HFFc6 (cell line): Measurements from ENCODE around the gene LRCH2. TPM values are rescaled to one million over a fixed set of nuclear protein-coding genes. Genes with fewer than 3 reads are reported as not detected.

Experiments used
- DNase-seq: peaks from one replicate; pipeline ENCODE4 v3.0.0-alpha.2; 2018
- H3K27ac Mint-ChIP-seq: 2 replicates; pipeline ENCODE4 v1.8.0; 2020; ENCODE audit warnings: mild to moderate bottlenecking, mixed read lengths
- H3K27me3 Mint-ChIP-seq: 2 replicates; pipeline ENCODE4 v1.8.0; 2021; ENCODE audit warnings: mild to moderate bottlenecking, moderate library complexity, mixed read lengths; ENCODE audit not compliant: insufficient read depth
- H3K36me3 Mint-ChIP-seq: 2 replicates; pipeline ENCODE4 v1.8.0; 2021; ENCODE audit warnings: low read depth, mixed read lengths
- H3K4me1 Mint-ChIP-seq: 2 replicates; pipeline ENCODE4 v1.8.0; 2020; ENCODE audit warnings: low read depth, mixed read lengths
- H3K4me3 Mint-ChIP-seq: 2 replicates; pipeline ENCODE4 v1.8.0; 2020; ENCODE audit warnings: mild to moderate bottlenecking, moderate library complexity, mixed read lengths
- H3K9me3 Mint-ChIP-seq: 2 replicates; pipeline ENCODE4 v1.8.0; 2020; ENCODE audit warnings: mild to moderate bottlenecking, mixed read lengths
- total RNA-seq, 6 experiments: library from RNA; stranded (reverse); fragmentation: NEBNext Ultra II Directional; extraction: Animal tissue kit (Norgen Biotek cat#: 25700); gene quantifications; 2 replicates in 1 of 6; 3 replicates in 5 of 6; pipeline ENCODE4 v1.2.3, GENCODE V29; 2021
- TF ChIP-seq, protein P1 (sequence below): fragments of 200-600 bp; sonication (generic); IDR thresholded peaks from 2 replicates; pipeline ENCODE4 v1.5.0; 2021; ENCODE audit warnings: antibody characterized with exemption, mild to moderate bottlenecking

The LRCH2 gene
- total RNA-seq, 6 experiments from 2014 or later: 5.7 to 8.9 (median 7.0) TPM

DNA sequence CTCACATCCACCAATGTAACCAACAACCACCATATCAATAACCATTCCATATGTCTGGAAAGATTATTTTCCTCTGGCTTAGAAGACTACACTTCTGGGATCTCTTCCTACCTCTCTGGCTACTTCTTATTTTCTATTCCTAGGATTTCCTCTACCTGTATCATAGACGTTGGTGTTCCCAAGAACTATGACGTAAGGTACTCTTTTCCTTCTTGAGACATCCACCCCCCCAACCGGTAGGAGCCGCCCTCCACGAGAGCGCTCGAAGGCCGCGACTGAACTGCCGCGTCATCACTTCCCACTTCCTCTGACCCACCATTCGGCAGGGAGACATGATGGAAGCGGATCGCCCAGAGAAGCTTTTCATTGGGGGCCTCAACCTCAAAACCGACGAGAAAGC lies 44.8 kb downstream of the LRCH2 start, which contains the start of gene RBMXL3:
TSS of gene RBMXL3 (plus strand) at position 301 of the 400 bp plus-strand sequence. CDS start at position 333, 32 bp downstream.
- TF ChIP-seq, protein P1, sequence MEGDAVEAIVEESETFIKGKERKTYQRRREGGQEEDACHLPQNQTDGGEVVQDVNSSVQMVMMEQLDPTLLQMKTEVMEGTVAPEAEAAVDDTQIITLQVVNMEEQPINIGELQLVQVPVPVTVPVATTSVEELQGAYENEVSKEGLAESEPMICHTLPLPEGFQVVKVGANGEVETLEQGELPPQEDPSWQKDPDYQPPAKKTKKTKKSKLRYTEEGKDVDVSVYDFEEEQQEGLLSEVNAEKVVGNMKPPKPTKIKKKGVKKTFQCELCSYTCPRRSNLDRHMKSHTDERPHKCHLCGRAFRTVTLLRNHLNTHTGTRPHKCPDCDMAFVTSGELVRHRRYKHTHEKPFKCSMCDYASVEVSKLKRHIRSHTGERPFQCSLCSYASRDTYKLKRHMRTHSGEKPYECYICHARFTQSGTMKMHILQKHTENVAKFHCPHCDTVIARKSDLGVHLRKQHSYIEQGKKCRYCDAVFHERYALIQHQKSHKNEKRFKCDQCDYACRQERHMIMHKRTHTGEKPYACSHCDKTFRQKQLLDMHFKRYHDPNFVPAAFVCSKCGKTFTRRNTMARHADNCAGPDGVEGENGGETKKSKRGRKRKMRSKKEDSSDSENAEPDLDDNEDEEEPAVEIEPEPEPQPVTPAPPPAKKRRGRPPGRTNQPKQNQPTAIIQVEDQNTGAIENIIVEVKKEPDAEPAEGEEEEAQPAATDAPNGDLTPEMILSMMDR: no peak
- DNase-seq: no peak
- Mint-ChIP-seq H3K4me1 (peaks cover 6% of the 10 kb centered on the region; the same call in 1 of the 2 replicates), H3K36me3 (no peaks in the 10 kb centered on the region), H3K4me3 (no peak within 1 kb of the TSS), H3K27me3 (no peaks in the 10 kb centered on the region), H3K9me3 (peaks cover 5% of the 10 kb centered on the region; the same call in 1 of the 2 replicates), H3K27ac (no peak within 1 kb of the TSS)

DNA sequence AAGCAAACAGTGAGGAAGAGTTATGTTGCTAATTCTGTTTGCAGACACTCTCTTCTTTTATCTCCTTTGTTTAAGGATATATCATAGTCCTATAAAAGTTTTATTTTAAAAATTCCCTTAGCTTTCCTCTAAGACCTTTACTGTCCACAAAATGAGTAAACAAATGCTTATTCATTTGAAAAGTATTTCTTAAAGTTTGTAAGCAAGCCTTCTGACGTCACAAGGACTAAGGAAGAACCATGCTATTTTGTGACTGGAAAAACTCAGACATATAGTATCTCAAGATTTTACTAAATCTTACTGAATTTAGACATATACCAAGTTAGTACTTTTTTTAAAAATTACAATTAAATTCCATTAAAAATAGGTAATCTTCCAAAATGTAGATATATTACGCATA lies 49.9 kb downstream of the LRCH2 start:
- peaks cover 1% of the 10 kb centered on the region; the same call in 1 of the 2 replicates for H3K9me3 Mint-ChIP-seq
- no peak overlapping the region for H3K27ac Mint-ChIP-seq
- TF ChIP-seq, protein P1: no peak
- H3K4me1 Mint-ChIP-seq: peaks cover 22% of the 10 kb centered on the region
- H3K27me3 Mint-ChIP-seq: no peaks in the 10 kb centered on the region
- peak; percentile 27 for DNase-seq
- no peaks in the 10 kb centered on the region for H3K36me3 Mint-ChIP-seq
- no peak overlapping the region for H3K4me3 Mint-ChIP-seq

DNA sequence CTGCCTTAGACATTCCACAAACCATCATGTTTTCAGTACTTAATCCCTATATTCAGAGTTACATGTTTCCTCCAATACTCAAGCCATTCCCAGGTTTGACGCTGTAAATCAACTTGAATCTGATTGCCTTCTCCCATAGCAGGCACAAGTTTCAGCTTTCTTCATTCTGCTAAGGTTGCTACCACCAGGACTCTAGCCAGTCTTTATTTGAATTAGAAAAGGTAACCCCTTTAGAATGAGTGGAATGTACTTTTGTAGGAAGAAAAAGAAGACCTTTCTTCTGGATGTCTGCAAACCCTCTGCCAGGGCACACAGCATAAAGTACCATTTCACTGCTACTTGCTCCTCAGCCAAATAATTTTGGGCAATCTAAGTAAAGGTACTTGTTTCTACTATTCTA lies 55.4 kb downstream of the LRCH2 start:
- Mint-ChIP-seq H3K27ac (no peak overlapping the region), H3K36me3 (no peaks in the 10 kb centered on the region), H3K27me3 (no peaks in the 10 kb centered on the region), H3K4me1 (peaks cover 23% of the 10 kb centered on the region), H3K9me3 (no peaks in the 10 kb centered on the region), H3K4me3 (no peak overlapping the region)
- no peak for DNase-seq
- TF ChIP-seq, protein P1: no peak

DNA sequence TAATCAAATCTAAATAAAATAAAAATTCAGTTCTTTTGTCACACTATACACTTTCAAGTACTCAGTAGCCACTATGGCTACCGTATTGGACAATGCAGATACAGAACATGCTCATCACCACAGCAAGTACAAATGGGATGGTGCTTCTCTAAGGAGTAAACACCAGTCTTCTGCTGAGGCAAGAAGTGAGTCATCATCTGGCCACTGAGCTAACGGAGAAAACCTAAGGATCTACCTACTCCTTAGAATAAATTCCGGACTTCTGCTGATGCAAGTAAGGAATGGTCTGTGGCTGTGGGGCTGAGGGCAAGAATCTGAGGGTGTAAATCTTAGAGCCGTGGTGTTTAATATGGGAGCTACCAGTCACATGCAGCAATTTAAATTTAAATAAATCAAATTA lies 56.0 kb downstream of the LRCH2 start:
- no peaks in the 10 kb centered on the region for H3K36me3 Mint-ChIP-seq

DNA sequence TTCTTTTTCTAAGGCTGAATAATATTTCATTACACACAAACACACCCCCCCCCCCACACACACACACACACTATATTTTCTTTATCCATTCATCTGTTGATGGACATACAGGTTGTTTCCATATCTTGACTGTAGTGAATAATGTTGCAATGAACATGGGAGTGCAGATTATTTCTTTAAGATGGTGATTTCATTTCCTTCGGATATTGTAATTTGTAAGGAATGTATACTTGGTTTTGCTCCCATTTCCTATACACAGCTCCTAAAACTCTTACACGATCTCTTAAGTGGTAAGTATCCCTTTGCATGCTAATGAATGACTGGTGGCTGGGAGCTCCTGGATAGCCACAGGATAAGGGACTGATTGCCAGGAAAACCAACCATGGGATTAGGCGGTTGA lies 59.3 kb downstream of the LRCH2 start:
- no peak overlapping the region for H3K4me3 Mint-ChIP-seq
- no peak for DNase-seq
- H3K4me1 Mint-ChIP-seq: peaks cover 13% of the 10 kb centered on the region
- no peaks in the 10 kb centered on the region for H3K9me3 Mint-ChIP-seq
- TF ChIP-seq, protein P1: no peak
- H3K36me3 Mint-ChIP-seq: no peaks in the 10 kb centered on the region
- H3K27ac Mint-ChIP-seq: peak overlapping the region; percentile 65
- H3K27me3 Mint-ChIP-seq: no peaks in the 10 kb centered on the region

More for the DNA sequence above, 56.0 kb downstream of the LRCH2 start:
- H3K27ac Mint-ChIP-seq: no peak overlapping the region
- no peak for DNase-seq
- H3K9me3 Mint-ChIP-seq: no peaks in the 10 kb centered on the region
- peaks cover 22% of the 10 kb centered on the region for H3K4me1 Mint-ChIP-seq
- H3K27me3 Mint-ChIP-seq: no peaks in the 10 kb centered on the region
- no peak overlapping the region for H3K4me3 Mint-ChIP-seq
- TF ChIP-seq, protein P1: no peak

DNA sequence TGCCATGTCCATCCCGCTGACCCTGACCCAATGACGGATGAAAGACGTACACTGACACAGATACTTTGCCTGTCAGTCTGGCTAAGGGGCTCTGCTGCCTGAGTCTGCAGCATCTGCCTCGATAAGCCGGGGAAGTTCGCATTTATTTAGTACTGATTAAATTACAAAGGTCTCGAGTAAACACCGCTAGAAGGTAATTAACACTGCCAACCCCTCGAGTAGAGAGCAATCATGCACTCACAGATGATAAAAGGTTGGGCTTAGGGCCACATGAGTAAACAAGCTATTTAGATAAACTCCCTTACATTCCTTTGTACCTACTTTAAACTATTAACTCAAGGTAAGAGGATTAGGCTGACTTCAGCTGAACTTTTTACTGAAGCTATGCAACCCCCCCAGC lies 60.7 kb downstream of the LRCH2 start:
- H3K27ac Mint-ChIP-seq: no peak overlapping the region
- peaks cover 13% of the 10 kb centered on the region for H3K4me1 Mint-ChIP-seq
- no peaks in the 10 kb centered on the region for H3K9me3 Mint-ChIP-seq
- no peak overlapping the region for H3K4me3 Mint-ChIP-seq
- H3K36me3 Mint-ChIP-seq: no peaks in the 10 kb centered on the region
- DNase-seq: no peak
- H3K27me3 Mint-ChIP-seq: no peaks in the 10 kb centered on the region
- TF ChIP-seq, protein P1: no peak
